Right lobe of liver (tissue), 6 donors: ENCODE results near the gene HEATR1. TPM values are rescaled to one million over a fixed set of nuclear protein-coding genes. Genes with fewer than 3 reads are reported as not detected.
"Not testable (repeated sequence)": the region's sequence is repeated elsewhere in the genome, so short reads cannot be mapped to it uniquely, and the experiment has no call there.

ENCODE experiments used
- ATAC-seq, 4 donors: fragments of 200-7000 bp; cut with Tn5 transposase; one replicate each; pipeline ENCODE4 v1.9.1; 2020; ENCODE audit warnings: mild to moderate bottlenecking in 4 of 4, moderate library complexity in 4 of 4
- DNase-seq, 3 donors: peaks; one replicate each; pipeline ENCODE4 v3.0.0-alpha.2; 2020
- H3K27ac ChIP-seq, 3 donors: fragments of 200-600 bp; one replicate each; pipeline ENCODE4 v1.8.0; 2022
- H3K27me3 ChIP-seq, 2 donors: fragments of 200-600 bp; one replicate each; pipeline ENCODE4 v1.8.0; 2022
- H3K36me3 ChIP-seq, 4 donors: fragments of 200-600 bp; sonication (generic) in 1 of 4; one replicate each; pipeline versions ENCODE4 v1.5.1 to v1.8.0; 2017 to 2022; ENCODE audit warnings: control low read depth in 1 of 4
- H3K4me1 ChIP-seq, 4 donors: fragments of 200-600 bp; sonication (generic) in 1 of 4; one replicate each; pipeline versions ENCODE4 v1.5.1 to v1.8.0; 2017 to 2022; ENCODE audit warnings: control low read depth in 1 of 4
- H3K4me3 ChIP-seq, 3 donors: fragments of 200-600 bp; one replicate each; pipeline ENCODE4 v1.8.0; 2022
- H3K9me3 ChIP-seq, 4 donors: fragments of 200-600 bp; sonication (generic) in 1 of 4; one replicate each; pipeline versions ENCODE4 v1.5.1 to v1.8.0; 2017 to 2022; ENCODE audit warnings: control low read depth in 1 of 4
- CTCF ChIP-seq, 4 donors: fragments of 200-600 bp in 3 of 4; fragments of 450-650 bp in 1 of 4; IDR thresholded peaks; one replicate each; pipeline versions ENCODE4 v1.5.1 to v1.8.0; 2016 to 2022; ENCODE audit warnings: antibody characterized with exemption in 4 of 4, mild to moderate bottlenecking in 2 of 4
- POLR2A ChIP-seq: fragments of 450-650 bp; IDR thresholded peaks from one replicate; pipeline ENCODE4 v1.6.1; 2017; ENCODE audit warnings: antibody characterized with exemption, mild to moderate bottlenecking
- WGBS: methylation state at CpG from one replicate; pipeline ENCODE4 v1.1.6; 2018; ENCODE audit warnings: low coverage, low lambda C conversion rate; ENCODE audit not compliant: insufficient coverage; ENCODE audit errors: missing lambda C conversion rate; 5-methylcytosine and 5-hydroxymethylcytosine counted together
- intact Hi-C, 2 donors: fragments of 100-400 bp; cut with DNase I; formaldehyde crosslinking; loops; one replicate each; pipeline versions ENCODE4 v1.11.2 to v1.14.1; 2022
- total RNA-seq, 6 experiments: library from RNA; depleted of rRNA in 2 of 6; stranded (reverse); fragments of >200 nt in 2 of 6; fragmentation: NEBNext Ultra II Directional in 3 of 6; extraction: Animal tissue kit (Norgen Biotek cat#: 25700) in 3 of 6; gene quantifications; one replicate each; pipeline versions ENCODE4 v1.1.0 to v1.2.4, GENCODE V29; 2016 to 2023
- donor health status: DM: no; HTN: yes; CAD: no.
- donor health status: DM: no; HTN: no; CAD: no.
- donor health status: DM: no; HTN: no; CAD: no.
- donor health status: DM: no; HTN: yes; CAD: no.
- donor health status: DM: no; HTN: yes; CAD: no.

Gene HEATR1
- total RNA-seq, 6 experiments from 2014 or later: 7.0 to 14.1 (median 12.4) TPM

- intact Hi-C loops: no loop called here
- Histone ChIP-seq H3K4me3 (no peak overlapping the region), H3K36me3 (no peaks in the 10 kb centered on the region), H3K9me3 (no peaks in the 10 kb centered on the region), H3K27ac (no peak overlapping the region), H3K27me3 (no peaks in the 10 kb centered on the region), H3K4me1 (no peaks in the 10 kb centered on the region)
- no peak for ATAC-seq
- TF ChIP-seq CTCF (IDR thresholded peaks at IDR 0.05): no peak
- TF ChIP-seq POLR2A: no peak
- WGBS: 73% methylated on average over 1 of the region's 1 CpG
- no peak for DNase-seq
Observed at GRCh38 chr1:236612349-236612748, 8.0 kb upstream of the HEATR1 start.

GRCh38 chr1:236608930-236609726 is 4.8 kb upstream of the HEATR1 start:
- peak; percentile 22 to 33 (median 30) for ATAC-seq
- WGBS: 7% methylated on average over 5 of the region's 5 CpGs

GRCh38 chr1:236607597-236607996 is 3.3 kb upstream of the HEATR1 start:
- WGBS: 82% methylated on average over 10 of the region's 10 CpGs
- ATAC-seq, DNase-seq, H3K36me3 ChIP-seq, H3K27me3 ChIP-seq, H3K27ac ChIP-seq, H3K9me3 ChIP-seq, H3K4me3 ChIP-seq, intact Hi-C loops, H3K4me1 ChIP-seq: not testable (repeated sequence)

More at GRCh38 chr1:236608930-236609726, 4.8 kb upstream of the HEATR1 start:
- Histone ChIP-seq H3K36me3 (no peaks in the 10 kb centered on the region), H3K4me1 (no peaks in the 10 kb centered on the region), H3K4me3 (no peak overlapping the region), H3K27me3 (no peaks in the 10 kb centered on the region), H3K9me3 (no peaks in the 10 kb centered on the region), H3K27ac (no peak overlapping the region)
- intact Hi-C loops: no loop called here
- DNase-seq: peak in 2 of 3 donors; percentile 46 to 56
- TF ChIP-seq CTCF (IDR thresholded peaks at IDR 0.05) (peak; percentile 49 to 61 (median 57)), POLR2A (no peak)

GRCh38 chr1:236604905-236605806 is 840 bp upstream of the HEATR1 start:
- Histone ChIP-seq H3K4me1 (peaks cover 0 to 8% (median 0%) of the 10 kb centered on the region in 4 donors), H3K9me3 (no peaks in the 10 kb centered on the region), H3K27me3 (no peaks in the 10 kb centered on the region), H3K4me3 (peak overlapping the region; percentile 64 to 89 (median 67)), H3K27ac (peak overlapping the region; percentile 54 to 86 (median 71)), H3K36me3 (peaks cover 0 to 10% (median 0%) of the 10 kb centered on the region in 4 donors)
- WGBS: 66% methylated on average over 14 of the region's 34 CpGs
- no peak for TF ChIP-seq POLR2A
- peak in 1 of 4 donors; percentile 1 for TF ChIP-seq CTCF (IDR thresholded peaks at IDR 0.05)
- intact Hi-C loops: no loop called here
- ATAC-seq (no peak), DNase-seq (no peak)

GRCh38 chr1:236602171-236602570 is 2.1 kb downstream of the HEATR1 start:
- no peaks in the 10 kb centered on the region for H3K27me3 ChIP-seq
- intact Hi-C loops: no loop called here
- TF ChIP-seq POLR2A (no peak), CTCF (IDR thresholded peaks at IDR 0.05) (no peak)

More at GRCh38 chr1:236602171-236602570, 2.1 kb downstream of the HEATR1 start:
- Histone ChIP-seq H3K27ac (no peak overlapping the region), H3K4me1 (peaks cover 0 to 8% (median 0%) of the 10 kb centered on the region in 4 donors), H3K4me3 (no peak overlapping the region), H3K36me3 (peaks cover 0 to 38% (median 0%) of the 10 kb centered on the region in 4 donors), H3K9me3 (no peaks in the 10 kb centered on the region)
- ATAC-seq (no peak), DNase-seq (no peak)
